ENCODE measurements around the gene EXOC3L4. TPM values are rescaled to one million over a fixed set of nuclear protein-coding genes. Genes with fewer than 3 reads are reported as not detected.

EXOC3L4 gene
- total and polyA plus RNA-seq, 9 of the 15 experiments (the other 6 are each of a cell fraction or from before 2014, with no cell fraction given): 0.10 to 6.7 (median 0.98) TPM; not detected in 1

- TF ChIP-seq, protein P1, sequence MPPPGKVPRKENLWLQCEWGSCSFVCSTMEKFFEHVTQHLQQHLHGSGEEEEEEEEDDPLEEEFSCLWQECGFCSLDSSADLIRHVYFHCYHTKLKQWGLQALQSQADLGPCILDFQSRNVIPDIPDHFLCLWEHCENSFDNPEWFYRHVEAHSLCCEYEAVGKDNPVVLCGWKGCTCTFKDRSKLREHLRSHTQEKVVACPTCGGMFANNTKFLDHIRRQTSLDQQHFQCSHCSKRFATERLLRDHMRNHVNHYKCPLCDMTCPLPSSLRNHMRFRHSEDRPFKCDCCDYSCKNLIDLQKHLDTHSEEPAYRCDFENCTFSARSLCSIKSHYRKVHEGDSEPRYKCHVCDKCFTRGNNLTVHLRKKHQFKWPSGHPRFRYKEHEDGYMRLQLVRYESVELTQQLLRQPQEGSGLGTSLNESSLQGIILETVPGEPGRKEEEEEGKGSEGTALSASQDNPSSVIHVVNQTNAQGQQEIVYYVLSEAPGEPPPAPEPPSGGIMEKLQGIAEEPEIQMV (tag; conservative IDR thresholded peaks at IDR 0.05; ENCODE audit: low read depth): no peak
- TF ChIP-seq ELF2 (CRISPR knock-in tag; IDR thresholded peaks at IDR 0.05) (no peak), PHF20 (IDR thresholded peaks at IDR 0.05; ENCODE audit: partially characterized antibody) (no peak), ZNF239 (CRISPR knock-in tag; IDR thresholded peaks at IDR 0.05) (no peak), ZNF23 (CRISPR knock-in tag; IDR thresholded peaks at IDR 0.05) (no peak), TCF3 (CRISPR knock-in tag; IDR thresholded peaks at IDR 0.05) (no peak), RUNX1 (IDR thresholded peaks at IDR 0.05; ENCODE audit: low read depth) (no peak), WHSC1 (IDR thresholded peaks at IDR 0.05; ENCODE audit: low read length) (no peak), NR2C2 (CRISPR knock-in tag; IDR thresholded peaks at IDR 0.05) (no peak), NR2C2 (tag; IDR thresholded peaks at IDR 0.05) (peak; percentile 76), MCM5 (IDR thresholded peaks at IDR 0.05; ENCODE audit: low read depth) (no peak), ETV5 (CRISPR knock-in tag; IDR thresholded peaks at IDR 0.05; ENCODE audit: low read depth) (no peak), NCOA2 (IDR thresholded peaks at IDR 0.05; ENCODE audit: partially characterized antibody in 2 of 2) (no peak), HNRNPH1 (optimal IDR thresholded peaks at IDR 0.05; ENCODE audit: low read depth, low read length) (no peak), LARP7 (IDR thresholded peaks at IDR 0.05) (no peak), ZNF511 (CRISPR knock-in tag; IDR thresholded peaks at IDR 0.05) (no peak), SMAD4 (CRISPR knock-in tag; conservative IDR thresholded peaks at IDR 0.05) (no peak), CTBP1 (IDR thresholded peaks at IDR 0.05; ENCODE audit: borderline replicate concordance) (no peak), CREM (IDR thresholded peaks at IDR 0.05; ENCODE audit: low read depth) (0 out of 2 replicates have a peak, but pooled peaks have one; percentile 6), SLC30A9 (CRISPR knock-in tag; IDR thresholded peaks at IDR 0.05) (no peak), ZNF696 (CRISPR knock-in tag; conservative IDR thresholded peaks at IDR 0.05) (no peak), CREBBP (IDR thresholded peaks at IDR 0.05; ENCODE audit: low read depth, low read length) (no peak), ZNF436 (CRISPR knock-in tag; IDR thresholded peaks at IDR 0.05) (no peak)
- TF ChIP-seq, protein P2, sequence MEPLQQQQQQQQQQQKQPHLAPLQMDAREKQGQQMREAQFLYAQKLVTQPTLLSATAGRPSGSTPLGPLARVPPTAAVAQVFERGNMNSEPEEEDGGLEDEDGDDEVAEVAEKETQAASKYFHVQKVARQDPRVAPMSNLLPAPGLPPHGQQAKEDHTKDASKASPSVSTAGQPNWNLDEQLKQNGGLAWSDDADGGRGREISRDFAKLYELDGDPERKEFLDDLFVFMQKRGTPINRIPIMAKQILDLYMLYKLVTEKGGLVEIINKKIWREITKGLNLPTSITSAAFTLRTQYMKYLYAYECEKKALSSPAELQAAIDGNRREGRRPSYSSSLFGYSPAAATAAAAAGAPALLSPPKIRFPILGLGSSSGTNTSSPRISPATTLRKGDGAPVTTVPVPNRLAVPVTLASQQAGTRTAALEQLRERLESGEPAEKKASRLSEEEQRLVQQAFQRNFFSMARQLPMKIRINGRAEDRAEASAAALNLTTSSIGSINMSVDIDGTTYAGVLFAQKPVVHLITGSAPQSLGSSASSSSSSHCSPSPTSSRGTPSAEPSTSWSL (CRISPR knock-in tag; IDR thresholded peaks at IDR 0.05; ENCODE audit: borderline replicate concordance): no peak
- TF ChIP-seq, protein P3, sequence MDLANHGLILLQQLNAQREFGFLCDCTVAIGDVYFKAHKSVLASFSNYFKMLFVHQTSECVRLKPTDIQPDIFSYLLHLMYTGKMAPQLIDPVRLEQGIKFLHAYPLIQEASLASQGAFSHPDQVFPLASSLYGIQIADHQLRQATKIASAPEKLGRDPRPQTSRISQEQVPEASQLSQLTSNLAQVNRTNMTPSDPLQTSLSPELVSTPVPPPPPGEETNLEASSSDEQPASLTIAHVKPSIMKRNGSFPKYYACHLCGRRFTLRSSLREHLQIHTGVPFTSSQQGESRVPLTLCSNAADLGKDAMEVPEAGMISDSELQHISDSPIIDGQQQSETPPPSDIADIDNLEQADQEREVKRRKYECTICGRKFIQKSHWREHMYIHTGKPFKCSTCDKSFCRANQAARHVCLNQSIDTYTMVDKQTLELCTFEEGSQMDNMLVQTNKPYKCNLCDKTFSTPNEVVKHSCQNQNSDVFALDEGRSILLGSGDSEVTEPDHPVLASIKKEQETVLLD (IDR thresholded peaks at IDR 0.05): 0 out of 2 replicates have a peak, but pooled peaks have one; percentile 35
- TF ChIP-seq, protein P4, sequence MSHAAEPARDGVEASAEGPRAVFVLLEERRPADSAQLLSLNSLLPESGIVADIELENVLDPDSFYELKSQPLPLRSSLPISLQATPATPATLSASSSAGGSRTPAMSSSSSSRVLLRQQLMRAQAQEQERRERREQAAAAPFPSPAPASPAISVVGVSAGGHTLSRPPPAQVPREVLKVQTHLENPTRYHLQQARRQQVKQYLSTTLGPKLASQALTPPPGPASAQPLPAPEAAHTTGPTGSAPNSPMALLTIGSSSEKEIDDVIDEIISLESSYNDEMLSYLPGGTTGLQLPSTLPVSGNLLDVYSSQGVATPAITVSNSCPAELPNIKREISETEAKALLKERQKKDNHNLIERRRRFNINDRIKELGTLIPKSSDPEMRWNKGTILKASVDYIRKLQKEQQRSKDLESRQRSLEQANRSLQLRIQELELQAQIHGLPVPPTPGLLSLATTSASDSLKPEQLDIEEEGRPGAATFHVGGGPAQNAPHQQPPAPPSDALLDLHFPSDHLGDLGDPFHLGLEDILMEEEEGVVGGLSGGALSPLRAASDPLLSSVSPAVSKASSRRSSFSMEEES (CRISPR knock-in tag; IDR thresholded peaks at IDR 0.05): no peak
Observed at GRCh38 chr14:103116636-103117035, 22.1 kb downstream of the EXOC3L4 start (continued).
